Progenitor cell of endocrine pancreas (in vitro differentiated cells): ENCODE measurements around the gene FHOD3. TPM values are rescaled to one million over a fixed set of nuclear protein-coding genes. Genes with fewer than 3 reads are reported as not detected.

ENCODE experiments used
- DNase-seq: peaks from one replicate; pipeline ENCODE4 v3.0.0; 2021; ENCODE audit warnings: low spot score; ENCODE audit not compliant: unreplicated experiment
- H3K27ac Mint-ChIP-seq: 2 replicates; pipeline ENCODE4 v1.8.0; 2021; ENCODE audit warnings: mild to moderate bottlenecking, moderate library complexity, mixed read lengths
- H3K27me3 Mint-ChIP-seq: 2 replicates; pipeline ENCODE4 v1.8.0; 2021; ENCODE audit warnings: mixed read lengths
- H3K36me3 Mint-ChIP-seq: 2 replicates; pipeline ENCODE4 v1.8.0; 2022; ENCODE audit warnings: mixed read lengths; ENCODE audit not compliant: insufficient read depth
- H3K4me1 Mint-ChIP-seq: 2 replicates; pipeline ENCODE4 v1.8.0; 2021; ENCODE audit warnings: low read depth, mixed read lengths
- H3K4me3 Mint-ChIP-seq: 2 replicates; pipeline ENCODE4 v1.8.0; 2021; ENCODE audit warnings: low read depth, mild to moderate bottlenecking, moderate library complexity, mixed read lengths
- H3K9me3 Mint-ChIP-seq: 2 replicates; pipeline ENCODE4 v1.8.0; 2021; ENCODE audit warnings: low read depth, mixed read lengths
- total RNA-seq: library from RNA; stranded (reverse); gene quantifications from 2 replicates; pipeline ENCODE4 v1.2.1, GENCODE V29; 2021
- TF ChIP-seq, protein P1 (sequence below): fragments of 200-600 bp; sonication (generic); IDR thresholded peaks from one replicate; pipeline ENCODE4 v1.5.0; 2021; ENCODE audit warnings: antibody characterized with exemption, mild to moderate bottlenecking; ENCODE audit not compliant: unreplicated experiment

Gene FHOD3
- total RNA-seq, 1 donor from 2014 or later: 1.6 TPM

DNA sequence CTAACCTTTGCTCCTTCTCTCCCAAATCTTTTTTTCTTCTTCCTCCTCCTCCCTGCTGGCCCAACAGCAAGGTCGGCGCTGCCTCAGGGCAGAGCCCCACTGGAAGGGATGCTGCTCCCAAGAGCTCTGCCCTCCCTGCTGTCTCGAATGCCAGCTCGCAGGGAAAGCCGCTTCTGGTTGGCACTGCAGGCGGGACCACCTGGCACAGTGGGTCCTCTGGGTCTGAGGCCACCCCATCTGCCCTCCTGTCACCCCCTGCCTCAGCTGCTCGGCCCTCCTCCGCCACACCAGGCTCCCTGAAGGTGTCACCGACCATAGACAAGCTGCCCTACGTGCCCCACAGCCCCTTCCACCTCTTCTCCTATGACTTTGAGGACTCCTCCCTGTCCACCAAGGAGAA is 355.0 kb downstream of the FHOD3 start:
- Mint-ChIP-seq H3K27me3 (peaks cover 3% of the 10 kb centered on the region), H3K4me3 (no peak overlapping the region), H3K4me1 (peaks cover 2% of the 10 kb centered on the region), H3K27ac (no peak overlapping the region), H3K36me3 (no peaks in the 10 kb centered on the region), H3K9me3 (no peaks in the 10 kb centered on the region)
- TF ChIP-seq, protein P1, sequence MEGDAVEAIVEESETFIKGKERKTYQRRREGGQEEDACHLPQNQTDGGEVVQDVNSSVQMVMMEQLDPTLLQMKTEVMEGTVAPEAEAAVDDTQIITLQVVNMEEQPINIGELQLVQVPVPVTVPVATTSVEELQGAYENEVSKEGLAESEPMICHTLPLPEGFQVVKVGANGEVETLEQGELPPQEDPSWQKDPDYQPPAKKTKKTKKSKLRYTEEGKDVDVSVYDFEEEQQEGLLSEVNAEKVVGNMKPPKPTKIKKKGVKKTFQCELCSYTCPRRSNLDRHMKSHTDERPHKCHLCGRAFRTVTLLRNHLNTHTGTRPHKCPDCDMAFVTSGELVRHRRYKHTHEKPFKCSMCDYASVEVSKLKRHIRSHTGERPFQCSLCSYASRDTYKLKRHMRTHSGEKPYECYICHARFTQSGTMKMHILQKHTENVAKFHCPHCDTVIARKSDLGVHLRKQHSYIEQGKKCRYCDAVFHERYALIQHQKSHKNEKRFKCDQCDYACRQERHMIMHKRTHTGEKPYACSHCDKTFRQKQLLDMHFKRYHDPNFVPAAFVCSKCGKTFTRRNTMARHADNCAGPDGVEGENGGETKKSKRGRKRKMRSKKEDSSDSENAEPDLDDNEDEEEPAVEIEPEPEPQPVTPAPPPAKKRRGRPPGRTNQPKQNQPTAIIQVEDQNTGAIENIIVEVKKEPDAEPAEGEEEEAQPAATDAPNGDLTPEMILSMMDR: no peak
- no peak for DNase-seq

DNA sequence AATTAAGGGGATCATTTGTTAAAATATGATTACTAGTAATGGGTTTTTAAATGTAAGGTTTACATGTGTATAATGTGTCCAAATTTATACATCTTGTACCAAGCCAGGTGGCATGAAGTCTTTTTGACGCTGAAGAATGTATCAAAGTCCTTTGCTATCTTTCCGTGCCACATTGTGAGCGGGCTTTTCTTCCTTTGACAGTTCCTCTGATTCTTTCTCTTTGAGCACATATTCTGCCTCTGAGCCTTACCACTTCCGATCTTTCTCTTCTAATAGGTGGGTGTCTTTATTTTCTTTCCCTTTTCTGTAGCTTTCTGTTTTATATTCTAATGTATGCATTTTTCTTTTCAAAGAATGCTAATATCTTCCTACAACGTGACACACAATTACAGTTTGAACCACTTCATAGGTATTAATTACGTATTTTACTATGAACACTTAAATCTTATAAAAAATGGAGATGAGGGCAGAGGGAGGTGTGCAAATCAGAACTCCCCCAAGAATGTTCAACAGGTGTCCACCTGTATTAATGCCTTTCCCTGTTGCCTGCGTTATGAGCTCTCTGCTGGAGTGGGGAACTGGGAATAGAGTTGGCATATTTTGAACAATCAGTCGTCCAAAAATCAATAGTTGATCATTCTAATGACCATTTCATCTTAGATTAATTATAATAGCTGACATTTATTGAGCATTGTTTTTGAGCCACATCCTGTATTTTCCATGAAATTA is 355.8 kb downstream of the FHOD3 start:
- Mint-ChIP-seq H3K36me3 (no peaks in the 10 kb centered on the region), H3K27ac (no peak overlapping the region), H3K27me3 (peaks cover 3% of the 10 kb centered on the region), H3K4me1 (peaks cover 2% of the 10 kb centered on the region), H3K4me3 (no peak overlapping the region), H3K9me3 (no peaks in the 10 kb centered on the region)
- DNase-seq: no peak
- TF ChIP-seq, protein P1: no peak

DNA sequence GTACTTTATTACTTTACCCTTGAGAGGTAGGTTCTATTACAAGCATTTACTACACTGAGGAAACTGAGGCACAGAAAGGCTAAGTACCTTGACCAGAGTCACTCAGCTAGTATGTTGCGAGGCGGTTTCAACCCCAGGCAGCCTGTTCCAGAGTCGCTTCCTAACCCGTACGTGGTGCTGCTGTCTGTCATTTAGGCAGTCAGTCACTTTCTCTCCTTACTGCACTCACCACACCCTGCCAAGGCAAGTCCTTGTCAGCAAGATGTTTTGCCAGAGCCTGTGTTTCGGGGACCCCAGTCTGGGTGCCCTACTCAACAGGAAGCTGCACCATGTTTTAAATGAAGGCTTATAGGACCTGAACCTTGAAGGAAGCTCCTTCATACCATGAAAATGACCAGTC is 356.4 kb downstream of the FHOD3 start:
- Mint-ChIP-seq H3K27me3 (peaks cover 3% of the 10 kb centered on the region), H3K4me1 (peaks cover 2% of the 10 kb centered on the region), H3K27ac (no peak overlapping the region), H3K9me3 (no peaks in the 10 kb centered on the region), H3K36me3 (no peaks in the 10 kb centered on the region), H3K4me3 (no peak overlapping the region)
- TF ChIP-seq, protein P1: no peak
- no peak for DNase-seq

DNA sequence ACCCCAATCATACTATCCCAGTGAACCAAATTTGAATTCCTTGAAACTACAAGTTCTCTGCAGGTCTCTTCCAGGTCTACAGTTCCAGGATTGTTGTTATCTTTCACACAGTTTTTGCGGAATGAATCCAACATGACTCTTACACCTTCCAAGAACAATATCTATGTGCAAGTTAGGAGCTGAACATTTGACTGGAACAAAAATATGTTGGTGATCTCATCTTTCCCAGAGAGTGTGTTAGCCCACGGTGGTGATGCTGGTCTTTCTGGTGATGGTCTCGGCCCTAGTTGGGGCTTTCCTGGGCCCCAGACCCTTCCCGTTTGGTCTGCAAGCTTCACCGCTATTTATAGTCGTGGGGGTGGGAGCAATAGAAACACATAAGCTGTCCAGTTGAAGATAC is 357.6 kb downstream of the FHOD3 start:
- Mint-ChIP-seq H3K27me3 (peaks cover 3% of the 10 kb centered on the region), H3K4me1 (peaks cover 2% of the 10 kb centered on the region), H3K9me3 (no peaks in the 10 kb centered on the region), H3K36me3 (no peaks in the 10 kb centered on the region), H3K27ac (no peak overlapping the region), H3K4me3 (no peak overlapping the region)
- no peak for DNase-seq
- TF ChIP-seq, protein P1: no peak

DNA sequence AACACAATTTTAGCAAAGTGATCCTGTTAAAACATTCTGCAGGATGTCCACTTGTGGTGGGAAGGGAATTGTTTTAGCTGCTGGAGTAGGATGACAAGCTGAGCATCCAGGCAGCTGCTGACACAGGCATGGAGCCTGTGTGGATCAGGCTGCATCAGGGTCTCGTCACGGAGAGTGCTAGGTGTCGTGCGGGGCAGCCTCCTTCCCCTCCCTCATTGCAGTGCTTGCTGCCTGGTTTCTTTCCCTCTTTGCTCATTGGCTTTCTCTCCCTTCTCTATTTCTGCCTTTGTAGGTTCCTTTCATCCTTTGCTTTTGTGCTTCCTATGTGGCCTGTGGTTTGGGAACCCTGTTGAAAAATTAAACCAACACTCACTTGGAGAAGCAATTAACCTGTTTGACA is 358.4 kb downstream of the FHOD3 start:
- peaks cover 3% of the 10 kb centered on the region for H3K27me3 Mint-ChIP-seq
- TF ChIP-seq, protein P1: no peak
- H3K4me1 Mint-ChIP-seq: peaks cover 1% of the 10 kb centered on the region
- no peak overlapping the region for H3K4me3 Mint-ChIP-seq
- H3K27ac Mint-ChIP-seq: no peak overlapping the region
- no peaks in the 10 kb centered on the region for H3K36me3 Mint-ChIP-seq
- no peak for DNase-seq
- H3K9me3 Mint-ChIP-seq: no peaks in the 10 kb centered on the region
